ENCODE measurements around the gene KRT3.

KRT3 gene

DNA sequence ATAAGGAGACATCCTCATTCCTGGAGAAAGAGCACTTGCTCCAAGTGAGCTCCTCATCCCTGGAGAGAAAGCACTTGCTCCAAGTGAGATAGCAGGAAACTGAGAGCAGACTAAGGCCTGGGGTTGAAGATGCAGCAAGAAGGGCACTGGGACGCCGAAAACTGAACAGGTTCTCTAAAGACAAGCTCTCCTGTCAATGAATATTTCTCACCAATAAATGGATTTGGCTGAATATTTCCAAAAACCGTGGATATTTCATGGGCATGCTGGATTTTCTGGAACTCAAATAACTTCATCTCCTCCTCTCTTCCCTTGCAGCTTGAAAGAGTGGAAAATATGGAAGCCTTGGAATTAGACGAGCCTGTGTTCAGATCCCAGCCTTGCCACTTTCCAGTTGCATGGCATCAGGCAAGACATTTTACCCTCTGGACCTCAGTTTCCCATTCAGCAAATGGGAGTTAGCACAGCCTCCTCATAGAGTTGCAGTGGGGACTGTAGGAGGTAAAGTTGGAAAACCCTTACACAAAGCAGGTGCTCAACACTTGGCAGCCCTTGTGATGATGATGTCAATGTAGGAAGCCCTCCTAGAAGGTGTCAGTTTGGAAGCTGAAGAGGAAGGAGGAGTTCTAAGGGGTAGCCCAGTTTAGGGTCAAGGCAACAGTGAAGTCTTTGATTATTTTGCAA is 14.4 kb downstream of the KRT3 start:
- Histone ChIP-seq H3K9me3 (ENCODE audit: control insufficient read depth in 5 of 5, low read length in 5 of 5) (peaks cover 0 to 3% (median 0%) of the 10 kb centered on the region in 5 donors), H3K9ac (ENCODE audit: low read length in 5 of 5) (no peak overlapping the region), H3K27me3 (ENCODE audit: control insufficient read depth in 5 of 5, insufficient read depth in 4 of 5, low read length in 5 of 5) (peaks cover 3 to 5% (median 4%) of the 10 kb centered on the region in 5 donors), H3K4me1 (ENCODE audit: control insufficient read depth in 5 of 5, insufficient read depth in 5 of 5, low read length in 5 of 5) (no peaks in the 10 kb centered on the region), H3K36me3 (ENCODE audit: control insufficient read depth in 5 of 5, insufficient read depth in 5 of 5, low read length in 5 of 5) (no peaks in the 10 kb centered on the region), H3K4me3 (ENCODE audit: low read depth in 1 of 5, low read length in 5 of 5) (no peak overlapping the region), H3K27ac (ENCODE audit: low read depth, low read length) (no peak overlapping the region)

DNA sequence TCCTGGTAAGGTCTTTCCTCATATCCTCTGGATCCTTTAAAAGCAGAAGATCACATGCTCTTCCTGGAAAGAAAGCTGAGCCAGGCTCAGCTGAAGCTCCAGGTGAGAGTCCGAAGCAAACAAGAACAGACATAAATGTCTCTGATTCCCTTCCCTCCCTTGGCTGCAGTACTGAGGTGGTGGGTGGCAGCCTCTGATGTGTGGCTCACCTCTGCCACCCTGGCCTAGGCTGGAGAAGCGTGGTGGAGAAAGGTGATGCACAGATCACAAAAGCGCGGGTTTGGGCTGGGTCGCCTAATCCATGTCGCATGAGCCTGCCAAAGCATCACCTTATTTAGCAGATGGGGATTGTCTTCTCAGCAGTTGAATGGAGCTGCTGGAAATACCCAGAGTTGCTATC is 16.0 kb downstream of the KRT3 start:
- H3K4me1 ChIP-seq (ENCODE audit: control insufficient read depth in 5 of 5, insufficient read depth in 5 of 5, low read length in 5 of 5) = no peaks in the 10 kb centered on the region
- H3K27me3 ChIP-seq (ENCODE audit: control insufficient read depth in 5 of 5, insufficient read depth in 4 of 5, low read length in 5 of 5) = peaks cover 3 to 5% (median 4%) of the 10 kb centered on the region in 5 donors
- no peak overlapping the region for H3K27ac ChIP-seq (ENCODE audit: low read depth, low read length)
- H3K9ac ChIP-seq (ENCODE audit: low read length in 5 of 5) = no peak overlapping the region
- no peaks in the 10 kb centered on the region for H3K9me3 ChIP-seq (ENCODE audit: control insufficient read depth in 5 of 5, low read length in 5 of 5)
- no peaks in the 10 kb centered on the region for H3K36me3 ChIP-seq (ENCODE audit: control insufficient read depth in 5 of 5, insufficient read depth in 5 of 5, low read length in 5 of 5)
- H3K4me3 ChIP-seq (ENCODE audit: low read depth in 1 of 5, low read length in 5 of 5) = no peak overlapping the region

DNA sequence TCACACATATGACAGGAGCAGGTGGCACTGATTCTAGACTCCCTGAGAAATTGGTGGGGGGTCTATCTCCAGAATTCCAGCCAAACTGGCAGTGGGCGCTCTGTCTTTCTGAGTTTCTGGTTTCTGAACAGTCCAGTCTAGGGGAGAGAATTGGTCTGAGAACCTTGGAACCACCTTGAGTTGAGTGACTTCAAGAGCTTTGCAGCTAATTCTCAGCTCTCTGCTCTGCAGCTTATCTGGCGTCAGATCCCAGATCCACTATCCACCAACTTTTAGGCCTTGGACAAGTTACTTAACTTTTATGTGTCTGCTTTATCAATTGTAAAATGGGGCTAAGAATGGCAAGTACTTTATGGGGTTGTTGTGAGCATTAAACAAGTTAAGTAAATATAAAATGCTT is 17.1 kb downstream of the KRT3 start:
- no peak overlapping the region for H3K9ac ChIP-seq (ENCODE audit: low read length in 5 of 5)
- H3K4me1 ChIP-seq (ENCODE audit: control insufficient read depth in 5 of 5, insufficient read depth in 5 of 5, low read length in 5 of 5) = no peaks in the 10 kb centered on the region
- no peaks in the 10 kb centered on the region for H3K9me3 ChIP-seq (ENCODE audit: control insufficient read depth in 5 of 5, low read length in 5 of 5)
- no peaks in the 10 kb centered on the region for H3K36me3 ChIP-seq (ENCODE audit: control insufficient read depth in 5 of 5, insufficient read depth in 5 of 5, low read length in 5 of 5)
- H3K4me3 ChIP-seq (ENCODE audit: low read depth in 1 of 5, low read length in 5 of 5) = no peak overlapping the region
- H3K27me3 ChIP-seq (ENCODE audit: control insufficient read depth in 5 of 5, insufficient read depth in 4 of 5, low read length in 5 of 5) = peaks cover 0 to 4% (median 1%) of the 10 kb centered on the region in 5 donors
- no peak overlapping the region for H3K27ac ChIP-seq (ENCODE audit: low read depth, low read length)

DNA sequence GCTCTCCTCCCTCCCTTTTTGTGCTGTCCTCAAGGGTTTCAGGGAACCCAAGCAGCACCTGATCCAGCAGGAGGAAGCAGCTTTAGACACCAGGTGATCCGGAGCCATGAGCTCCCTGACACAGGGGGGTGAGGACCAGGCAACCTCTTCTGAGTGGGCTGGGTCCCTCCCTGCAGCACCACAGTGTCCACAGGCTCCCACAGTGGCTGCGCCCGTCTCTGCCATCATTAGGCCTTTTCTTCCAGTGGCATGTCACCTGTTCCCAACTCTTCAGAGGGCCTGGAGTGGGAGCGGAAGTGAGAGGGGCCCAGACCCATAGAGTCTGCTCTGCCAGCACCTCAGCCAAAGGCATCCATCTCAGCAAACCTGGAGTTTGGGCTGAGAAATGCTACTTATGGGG is 18.4 kb downstream of the KRT3 start:
- H3K4me3 ChIP-seq (ENCODE audit: low read depth in 1 of 5, low read length in 5 of 5) = no peak overlapping the region
- H3K9me3 ChIP-seq (ENCODE audit: control insufficient read depth in 5 of 5, low read length in 5 of 5) = no peaks in the 10 kb centered on the region
- H3K9ac ChIP-seq (ENCODE audit: low read length in 5 of 5) = no peak overlapping the region
- no peaks in the 10 kb centered on the region for H3K36me3 ChIP-seq (ENCODE audit: control insufficient read depth in 5 of 5, insufficient read depth in 5 of 5, low read length in 5 of 5)
- peaks cover 0 to 4% (median 4%) of the 10 kb centered on the region in 5 donors for H3K27me3 ChIP-seq (ENCODE audit: control insufficient read depth in 5 of 5, insufficient read depth in 4 of 5, low read length in 5 of 5)
- H3K27ac ChIP-seq (ENCODE audit: low read depth, low read length) = no peak overlapping the region
- no peaks in the 10 kb centered on the region for H3K4me1 ChIP-seq (ENCODE audit: control insufficient read depth in 5 of 5, insufficient read depth in 5 of 5, low read length in 5 of 5)

DNA sequence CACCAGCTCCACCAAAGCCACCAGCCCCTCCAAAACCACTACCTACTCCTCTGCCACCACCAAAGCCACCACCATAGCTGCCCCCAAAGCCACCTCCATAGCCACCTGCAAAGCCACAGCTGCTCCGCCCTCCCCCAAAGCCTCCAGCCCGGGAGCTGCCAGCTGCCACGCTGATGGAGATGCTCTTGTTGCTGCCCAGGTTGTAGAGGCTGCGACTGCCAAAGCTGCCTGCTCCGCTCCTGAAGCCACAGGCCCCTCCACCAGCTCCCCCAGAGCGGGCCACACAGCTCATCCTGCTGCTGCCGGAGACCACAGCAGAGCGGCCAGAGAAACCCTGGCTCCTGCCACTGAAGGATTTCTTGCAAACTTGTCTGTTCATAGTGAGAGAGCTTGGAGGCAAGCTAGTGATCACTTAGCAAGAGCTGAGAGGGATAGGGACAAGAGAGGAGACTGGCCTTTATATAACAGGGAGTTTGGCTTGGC is 19.0 kb downstream of the KRT3 start, which contains the start of gene KRT76:
Gene KRT76, minus strand, starts transcription at position 433 of the 483 bp plus-strand sequence. Its CDS starts 54 bp downstream, at position 379.
- Histone ChIP-seq H3K27me3 (ENCODE audit: control insufficient read depth in 5 of 5, insufficient read depth in 4 of 5, low read length in 5 of 5) (peaks cover 0 to 4% (median 4%) of the 10 kb centered on the region in 5 donors), H3K36me3 (ENCODE audit: control insufficient read depth in 5 of 5, insufficient read depth in 5 of 5, low read length in 5 of 5) (no peaks in the 10 kb centered on the region)

DNA sequence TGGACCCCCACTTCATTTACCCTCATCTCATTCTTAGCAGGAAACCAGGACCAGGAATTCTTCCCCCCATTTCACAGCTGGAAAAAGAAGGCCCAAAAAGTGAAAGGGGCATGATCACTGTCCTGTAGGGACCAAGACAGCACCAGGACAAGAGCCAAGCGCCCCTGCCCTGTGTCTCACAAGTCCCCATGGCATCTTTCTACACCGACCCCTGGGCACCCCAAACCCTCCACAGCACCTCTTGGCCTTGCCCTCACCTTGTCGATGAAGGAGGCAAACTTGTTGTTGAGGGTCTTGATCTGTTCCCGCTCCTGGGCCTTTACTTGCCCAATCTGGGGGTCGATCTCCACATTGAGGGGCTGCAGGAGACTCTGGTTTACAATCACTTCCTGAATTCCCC is 19.5 kb downstream of the KRT3 start:
- peaks cover 0 to 4% (median 4%) of the 10 kb centered on the region in 5 donors for H3K27me3 ChIP-seq (ENCODE audit: control insufficient read depth in 5 of 5, insufficient read depth in 4 of 5, low read length in 5 of 5)
- no peak overlapping the region for H3K9ac ChIP-seq (ENCODE audit: low read length in 5 of 5)
- H3K9me3 ChIP-seq (ENCODE audit: control insufficient read depth in 5 of 5, low read length in 5 of 5) = no peaks in the 10 kb centered on the region
- no peak overlapping the region for H3K27ac ChIP-seq (ENCODE audit: low read depth, low read length)
- H3K4me3 ChIP-seq (ENCODE audit: low read depth in 1 of 5, low read length in 5 of 5) = no peak overlapping the region
- no peaks in the 10 kb centered on the region for H3K36me3 ChIP-seq (ENCODE audit: control insufficient read depth in 5 of 5, insufficient read depth in 5 of 5, low read length in 5 of 5)
- H3K4me1 ChIP-seq (ENCODE audit: control insufficient read depth in 5 of 5, insufficient read depth in 5 of 5, low read length in 5 of 5) = no peaks in the 10 kb centered on the region

More for the DNA sequence above, 19.0 kb downstream of the KRT3 start, which contains the start of gene KRT76:
- H3K4me3 ChIP-seq (ENCODE audit: low read depth in 1 of 5, low read length in 5 of 5) = no peak within 1 kb of the TSS
- H3K9me3 ChIP-seq (ENCODE audit: control insufficient read depth in 5 of 5, low read length in 5 of 5) = no peaks in the 10 kb centered on the region
- H3K9ac ChIP-seq (ENCODE audit: low read length in 5 of 5) = no peak within 1 kb of the TSS
- no peak within 1 kb of the TSS for H3K27ac ChIP-seq (ENCODE audit: low read depth, low read length)
- H3K4me1 ChIP-seq (ENCODE audit: control insufficient read depth in 5 of 5, insufficient read depth in 5 of 5, low read length in 5 of 5) = no peaks in the 10 kb centered on the region

DNA sequence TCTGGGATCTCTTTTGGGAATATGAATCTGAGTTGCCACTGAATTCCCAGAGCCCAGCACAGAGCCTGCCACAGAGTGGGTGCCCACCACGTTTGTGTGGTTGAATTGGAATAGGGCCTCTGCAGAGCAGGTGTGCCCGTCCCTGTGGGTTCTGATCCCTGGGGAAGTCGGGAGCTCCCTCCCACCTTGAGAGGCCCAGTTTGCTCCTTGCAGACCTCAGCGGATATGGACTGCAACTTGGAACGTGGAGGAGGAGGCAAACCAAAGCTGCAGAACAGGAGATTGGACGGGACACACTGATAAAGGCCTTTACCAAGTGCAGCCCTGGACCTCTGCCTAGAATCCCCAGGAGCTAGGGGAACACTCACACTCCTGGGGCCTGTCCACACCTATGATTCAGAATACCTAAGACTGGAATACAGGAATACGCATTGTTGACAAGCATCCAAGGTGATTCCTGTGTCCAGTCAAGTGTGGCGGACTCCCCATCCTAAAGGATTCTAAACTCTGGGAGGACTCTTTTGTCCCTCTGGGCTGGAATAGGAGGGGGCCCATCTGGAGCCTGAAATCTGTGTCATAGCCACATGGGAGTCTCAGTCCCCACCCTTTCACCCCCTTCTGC is 21.2 kb downstream of the KRT3 start:
- H3K36me3 ChIP-seq (ENCODE audit: control insufficient read depth in 5 of 5, insufficient read depth in 5 of 5, low read length in 5 of 5) = no peaks in the 10 kb centered on the region
- H3K4me3 ChIP-seq (ENCODE audit: low read depth in 1 of 5, low read length in 5 of 5) = no peak overlapping the region
- H3K4me1 ChIP-seq (ENCODE audit: control insufficient read depth in 5 of 5, insufficient read depth in 5 of 5, low read length in 5 of 5) = no peaks in the 10 kb centered on the region
- H3K27me3 ChIP-seq (ENCODE audit: control insufficient read depth in 5 of 5, insufficient read depth in 4 of 5, low read length in 5 of 5) = peaks cover 0 to 5% (median 0%) of the 10 kb centered on the region in 5 donors
- no peaks in the 10 kb centered on the region for H3K9me3 ChIP-seq (ENCODE audit: control insufficient read depth in 5 of 5, low read length in 5 of 5)
- H3K27ac ChIP-seq (ENCODE audit: low read depth, low read length) = no peak overlapping the region
- H3K9ac ChIP-seq (ENCODE audit: low read length in 5 of 5) = no peak overlapping the region

DNA sequence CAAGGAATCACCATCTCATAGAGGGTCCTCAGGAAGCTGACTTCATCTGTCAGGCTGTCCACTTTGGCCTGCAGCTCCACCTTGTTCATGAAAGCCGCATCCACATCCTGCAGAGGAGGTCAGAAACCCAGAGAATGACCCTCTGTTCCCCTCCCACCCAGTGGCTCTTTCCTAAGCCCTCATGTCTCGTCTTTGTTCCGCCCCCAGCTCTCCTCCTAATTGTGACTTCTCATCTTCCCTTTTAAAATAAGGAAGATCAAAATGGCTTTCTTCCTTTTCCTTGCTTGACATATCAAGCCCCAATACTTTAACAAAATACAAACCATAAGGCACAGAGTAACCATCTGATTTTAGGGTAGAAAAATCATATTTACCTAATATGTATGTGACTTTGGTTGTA is 23.1 kb downstream of the KRT3 start:
- Histone ChIP-seq H3K9ac (ENCODE audit: low read length in 5 of 5) (no peak overlapping the region), H3K9me3 (ENCODE audit: control insufficient read depth in 5 of 5, low read length in 5 of 5) (no peaks in the 10 kb centered on the region), H3K27ac (ENCODE audit: low read depth, low read length) (no peak overlapping the region), H3K27me3 (ENCODE audit: control insufficient read depth in 5 of 5, insufficient read depth in 4 of 5, low read length in 5 of 5) (peaks cover 0 to 8% (median 0%) of the 10 kb centered on the region in 5 donors), H3K4me1 (ENCODE audit: control insufficient read depth in 5 of 5, insufficient read depth in 5 of 5, low read length in 5 of 5) (no peaks in the 10 kb centered on the region), H3K4me3 (ENCODE audit: low read depth in 1 of 5, low read length in 5 of 5) (no peak overlapping the region), H3K36me3 (ENCODE audit: control insufficient read depth in 5 of 5, insufficient read depth in 5 of 5, low read length in 5 of 5) (no peaks in the 10 kb centered on the region)

DNA sequence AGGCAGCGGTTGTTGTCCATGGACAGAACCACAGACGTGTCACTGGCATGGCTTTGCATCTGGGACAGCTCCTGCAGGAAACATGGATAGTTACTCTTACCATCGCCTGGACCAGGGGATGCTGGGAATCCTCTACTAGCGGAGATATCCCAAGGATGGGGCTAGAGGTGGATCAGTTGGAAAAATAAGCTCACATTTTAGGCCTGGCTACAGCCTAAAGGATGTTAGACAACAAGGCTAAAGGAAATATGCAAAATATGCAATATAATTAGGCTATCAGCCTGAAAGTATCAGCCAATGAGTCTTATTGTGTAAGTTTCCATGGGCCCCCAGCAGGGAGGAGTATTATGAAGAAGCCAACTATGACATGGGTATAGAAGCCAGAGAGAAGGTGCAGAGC is 23.7 kb downstream of the KRT3 start:
- Histone ChIP-seq H3K9me3 (ENCODE audit: control insufficient read depth in 5 of 5, low read length in 5 of 5) (no peaks in the 10 kb centered on the region), H3K27me3 (ENCODE audit: control insufficient read depth in 5 of 5, insufficient read depth in 4 of 5, low read length in 5 of 5) (peaks cover 0 to 8% (median 0%) of the 10 kb centered on the region in 5 donors), H3K27ac (ENCODE audit: low read depth, low read length) (no peak overlapping the region), H3K9ac (ENCODE audit: low read length in 5 of 5) (no peak overlapping the region), H3K36me3 (ENCODE audit: control insufficient read depth in 5 of 5, insufficient read depth in 5 of 5, low read length in 5 of 5) (no peaks in the 10 kb centered on the region), H3K4me3 (ENCODE audit: low read depth in 1 of 5, low read length in 5 of 5) (no peak overlapping the region), H3K4me1 (ENCODE audit: control insufficient read depth in 5 of 5, insufficient read depth in 5 of 5, low read length in 5 of 5) (no peaks in the 10 kb centered on the region)

DNA sequence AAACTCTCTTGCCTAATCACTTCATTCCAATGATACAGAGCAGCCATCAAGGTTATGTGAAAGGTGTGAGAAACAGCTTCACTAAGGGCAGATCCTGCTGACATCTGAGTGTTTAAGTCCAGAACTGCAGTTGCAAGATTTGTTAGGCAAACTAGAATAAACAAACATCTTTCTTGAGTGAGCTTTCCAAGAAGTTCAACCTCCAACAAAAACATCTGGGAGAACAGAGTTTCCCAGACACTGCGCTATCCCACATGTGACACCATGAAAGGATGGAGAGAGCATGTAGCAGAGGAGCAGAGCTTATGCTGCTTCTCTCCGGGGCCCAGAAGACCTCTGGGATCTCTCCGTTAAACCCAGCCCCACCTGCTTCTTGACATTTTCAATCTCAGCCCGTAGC is 24.4 kb downstream of the KRT3 start:
- Histone ChIP-seq H3K27me3 (ENCODE audit: control insufficient read depth in 5 of 5, insufficient read depth in 4 of 5, low read length in 5 of 5) (peaks cover 0 to 8% (median 0%) of the 10 kb centered on the region in 5 donors), H3K36me3 (ENCODE audit: control insufficient read depth in 5 of 5, insufficient read depth in 5 of 5, low read length in 5 of 5) (no peaks in the 10 kb centered on the region), H3K9me3 (ENCODE audit: control insufficient read depth in 5 of 5, low read length in 5 of 5) (no peaks in the 10 kb centered on the region)

More for the DNA sequence above, 24.4 kb downstream of the KRT3 start:
- no peak overlapping the region for H3K4me3 ChIP-seq (ENCODE audit: low read depth in 1 of 5, low read length in 5 of 5)
- H3K9ac ChIP-seq (ENCODE audit: low read length in 5 of 5) = no peak overlapping the region
- H3K27ac ChIP-seq (ENCODE audit: low read depth, low read length) = no peak overlapping the region
- H3K4me1 ChIP-seq (ENCODE audit: control insufficient read depth in 5 of 5, insufficient read depth in 5 of 5, low read length in 5 of 5) = no peaks in the 10 kb centered on the region

All from subcutaneous abdominal adipose tissue (tissue), 5 donors.